Suppressor macrophage treated with lipopolysaccharide for 1 hour (primary cell): ENCODE measurements around the gene COIL.
"Not testable (repeated sequence)": the region's sequence is repeated elsewhere in the genome, so short reads cannot be mapped to it uniquely, and the experiment has no call there.

ENCODE experiments used
- DNase-seq, 3 donors: peaks; one replicate each; pipeline ENCODE4 v3.0.0-alpha.2; 2020 to 2022

The COIL gene

DNA sequence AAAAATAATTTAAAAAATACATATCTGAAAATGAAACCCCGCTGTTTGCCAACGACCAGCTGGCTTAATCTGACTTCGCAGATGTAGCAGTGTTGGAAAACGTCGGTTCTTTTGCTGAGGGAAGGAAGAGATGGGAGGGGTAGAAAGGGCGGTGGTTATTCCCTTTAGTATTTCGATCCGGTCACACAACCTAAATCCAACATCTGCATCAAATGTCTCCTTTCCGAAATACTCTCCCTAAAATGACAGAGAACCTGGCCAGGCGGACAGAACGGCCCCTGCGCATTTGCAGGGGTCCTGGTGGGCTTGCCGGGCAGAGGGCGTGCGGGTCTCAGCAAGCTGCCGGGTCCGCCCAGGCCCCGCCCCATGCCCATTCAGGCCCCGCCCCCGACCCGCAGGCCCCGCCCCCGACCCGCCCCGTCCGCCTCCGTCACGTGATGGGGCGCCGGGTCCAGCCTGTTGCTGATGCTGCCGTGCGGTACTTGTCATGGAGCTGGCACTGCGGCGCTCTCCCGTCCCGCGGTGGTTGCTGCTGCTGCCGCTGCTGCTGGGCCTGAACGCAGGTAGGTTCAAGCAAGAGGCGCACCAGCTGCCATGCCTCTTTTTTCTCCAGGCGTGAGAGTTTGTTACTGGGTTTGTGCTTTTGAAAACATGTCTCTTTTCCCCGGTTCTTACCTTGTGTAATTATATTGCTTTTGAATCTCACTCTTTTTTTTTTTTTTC, 17.0 kb upstream of the COIL start, which contains the start of gene SCPEP1:
Gene SCPEP1 (plus strand): TSS at position 459 of the 723 bp plus-strand sequence. CDS start 29 bp downstream, at position 488.
- DNase-seq, result peak; percentile 85 to 94 (median 90)

- DNase-seq, result no peak
Observed at GRCh38 chr17:56976941-56977608, 16.2 kb upstream of the COIL start.

GRCh38 chr17:56975656-56976055, 14.8 kb upstream of the COIL start:
- DNase-seq, result no peak

- no peak for DNase-seq
Observed at GRCh38 chr17:56974055-56974454, 13.2 kb upstream of the COIL start.

DNA sequence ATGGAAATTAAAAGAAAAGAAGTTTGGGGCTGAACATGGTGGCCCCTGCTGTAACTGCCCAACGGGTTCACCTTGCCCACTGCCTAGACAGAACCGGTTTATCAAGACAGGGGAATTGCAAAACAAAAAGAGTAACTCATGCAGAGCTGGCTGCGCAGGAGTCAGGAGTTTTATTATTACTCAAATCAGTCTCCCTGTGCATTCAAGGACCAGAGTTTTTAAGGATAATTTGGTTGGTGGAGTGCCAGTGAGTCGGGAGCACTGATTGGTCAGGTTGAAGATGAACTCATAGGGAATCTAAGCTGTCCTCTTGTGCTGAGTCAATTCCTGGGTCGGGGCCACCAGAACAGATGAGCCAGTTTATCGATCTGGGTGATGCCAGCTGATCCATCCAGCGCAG, 12.7 kb upstream of the COIL start:
- no peak for DNase-seq

DNA sequence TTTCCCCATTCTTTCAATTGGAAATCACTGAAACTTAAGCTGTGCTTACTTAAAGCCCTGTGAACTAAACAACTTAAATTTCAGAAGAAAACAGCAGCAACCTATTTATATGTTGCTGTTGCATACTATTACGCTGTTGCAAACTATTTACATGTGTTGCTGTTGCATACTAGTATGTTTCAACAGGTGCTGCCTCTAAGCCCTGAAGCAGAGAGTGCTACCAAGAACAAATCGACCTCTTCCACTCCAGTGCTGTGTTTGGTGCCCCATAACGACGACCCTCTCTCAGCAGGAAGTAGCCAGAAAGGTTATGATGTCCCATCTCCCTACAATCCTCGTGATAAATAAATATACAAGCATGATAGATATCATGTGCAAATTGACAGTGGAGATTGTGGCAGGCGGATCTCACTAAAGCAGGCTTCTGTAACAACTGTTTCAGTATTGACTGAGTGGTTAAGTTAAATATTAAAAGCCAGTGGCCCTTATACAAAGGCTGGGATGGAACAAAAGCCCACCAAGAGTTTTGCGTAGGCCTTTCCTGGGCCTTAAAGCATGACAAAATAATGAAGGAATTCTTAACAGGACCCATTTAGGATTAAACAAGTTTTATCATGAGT, 11.4 kb upstream of the COIL start:
- no peak for DNase-seq

GRCh38 chr17:56970974-56971373, 10.1 kb upstream of the COIL start:
- DNase-seq, result no peak

DNA sequence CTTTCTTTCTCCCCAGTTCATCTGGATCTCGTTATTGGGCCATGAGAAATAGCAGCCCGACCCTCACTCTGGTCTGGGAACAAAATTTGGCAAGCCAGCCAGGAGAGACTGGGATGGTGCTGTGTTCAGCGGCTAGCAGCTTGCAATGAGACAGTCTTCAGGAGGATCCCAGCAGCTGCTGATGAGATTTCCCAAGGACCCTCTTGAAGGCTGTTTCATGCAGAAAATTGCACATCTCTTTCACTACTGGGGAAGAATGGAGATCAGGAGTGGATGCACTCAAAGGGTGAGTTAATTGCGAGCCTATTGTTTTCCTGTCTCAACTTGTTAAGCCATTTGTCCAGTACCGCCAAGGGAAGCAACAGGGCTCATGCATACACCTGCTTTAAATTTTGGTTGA, 5.5 kb upstream of the COIL start:
- no peak for DNase-seq

DNA sequence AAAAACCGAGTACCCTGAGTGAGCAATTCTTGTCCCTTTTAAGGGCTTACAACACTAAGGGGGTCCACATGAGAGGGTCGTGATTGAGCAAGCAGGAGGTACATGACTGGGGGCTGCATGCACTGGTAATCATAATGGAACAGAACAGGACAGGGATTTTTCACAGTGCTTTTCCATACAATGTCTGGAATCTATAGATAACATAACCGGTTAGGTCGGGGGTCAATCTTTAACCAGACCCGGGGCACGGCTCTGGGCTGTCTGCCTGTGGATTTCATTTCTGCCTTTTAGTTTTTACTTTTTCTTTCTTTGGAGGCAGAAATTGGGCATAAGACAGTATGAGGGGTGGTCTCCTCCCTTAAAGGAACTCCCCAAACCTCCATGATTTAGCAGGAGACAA, 4.8 kb upstream of the COIL start:
- not testable (repeated sequence) for DNase-seq

DNA sequence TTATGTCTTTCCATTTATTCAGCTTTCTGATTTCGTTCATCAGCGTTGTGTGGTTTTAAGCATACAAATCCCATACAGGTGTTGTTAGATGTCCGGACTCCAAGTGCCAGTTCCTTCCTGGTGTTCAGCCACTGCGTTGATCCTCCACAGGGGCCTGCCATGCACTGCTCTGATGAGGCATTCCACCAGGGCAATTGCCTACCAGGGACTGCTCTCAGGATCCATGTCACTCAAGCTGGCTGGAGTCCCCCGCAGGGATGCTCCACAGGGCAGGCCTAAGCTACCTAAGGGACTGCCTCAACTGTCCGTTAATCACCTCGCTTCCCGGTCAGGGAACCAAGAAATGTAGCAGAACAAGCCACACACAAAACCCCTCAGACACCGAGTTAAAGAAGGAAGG, 4.4 kb upstream of the COIL start:
- not testable (repeated sequence) for DNase-seq

DNA sequence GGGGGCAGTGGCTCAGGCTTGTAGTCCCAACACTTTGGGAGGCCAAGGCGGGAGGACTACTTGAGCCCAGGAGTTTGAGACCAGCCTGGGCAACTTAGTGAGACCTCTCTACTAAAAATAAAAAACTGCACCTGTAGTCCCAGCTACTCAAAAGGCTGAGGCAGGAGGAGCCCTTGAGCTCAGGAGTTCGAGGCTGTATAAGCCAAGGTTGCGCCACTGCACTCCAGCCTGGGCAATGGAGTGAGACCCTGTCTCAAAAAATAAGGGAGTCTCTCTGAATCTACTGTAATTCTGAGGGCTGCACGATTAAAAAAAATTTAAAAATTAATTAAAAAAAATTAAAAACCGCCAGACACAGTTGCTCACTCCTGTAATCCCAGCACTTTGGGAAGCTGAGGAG, 3.9 kb downstream of the COIL start:
- DNase-seq, result no peak

GRCh38 chr17:56949595-56949994, 11.3 kb downstream of the COIL start:
- DNase-seq, result no peak

- no peak for DNase-seq
Observed at GRCh38 chr17:56948491-56948890, 12.4 kb downstream of the COIL start.

DNA sequence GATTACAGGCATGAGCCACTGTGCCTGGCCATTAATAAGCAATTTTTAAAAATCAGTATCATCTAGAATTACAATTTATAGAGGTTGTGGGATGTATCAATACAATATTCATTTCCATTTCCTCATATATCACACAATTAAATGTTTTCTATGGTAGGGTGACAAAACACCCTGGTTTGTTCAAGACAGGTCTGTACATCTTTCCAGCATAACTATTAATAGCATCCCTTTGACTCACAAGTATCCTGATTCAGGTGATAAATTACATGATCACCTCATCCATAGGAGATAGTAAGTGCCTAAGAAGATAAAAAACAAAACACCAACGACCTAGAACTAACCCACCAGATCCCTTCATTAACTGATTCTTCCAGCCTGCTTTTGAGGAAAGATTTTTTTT, 13.1 kb downstream of the COIL start:
- DNase-seq, result no peak

DNA sequence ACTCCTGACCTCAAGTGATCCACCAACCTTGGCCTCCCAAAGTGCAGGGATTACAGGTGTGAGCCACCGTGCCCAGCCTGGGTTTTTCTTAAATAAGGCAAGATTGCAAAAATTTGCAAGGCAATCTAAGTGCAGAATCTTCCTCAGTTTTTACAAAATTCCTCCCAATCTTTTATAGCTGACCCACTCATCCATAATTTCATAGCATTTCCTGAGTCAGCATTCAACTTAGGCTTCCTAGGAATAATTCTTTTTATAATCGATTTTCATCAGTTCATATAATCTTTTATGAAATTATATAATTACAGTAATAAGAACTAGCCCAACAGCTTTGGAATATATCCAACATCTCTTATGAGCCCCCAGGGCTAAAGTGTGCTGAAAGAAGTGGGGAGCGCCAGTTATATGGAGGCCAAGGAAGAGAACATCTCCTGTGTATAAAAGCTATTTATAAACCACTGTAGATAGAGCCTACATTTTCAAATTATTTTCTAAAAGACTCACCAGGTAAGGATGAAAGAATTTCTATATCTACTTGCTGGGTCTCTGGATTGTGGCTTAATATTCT, 14.8 kb downstream of the COIL start:
- DNase-seq, result no peak

DNA sequence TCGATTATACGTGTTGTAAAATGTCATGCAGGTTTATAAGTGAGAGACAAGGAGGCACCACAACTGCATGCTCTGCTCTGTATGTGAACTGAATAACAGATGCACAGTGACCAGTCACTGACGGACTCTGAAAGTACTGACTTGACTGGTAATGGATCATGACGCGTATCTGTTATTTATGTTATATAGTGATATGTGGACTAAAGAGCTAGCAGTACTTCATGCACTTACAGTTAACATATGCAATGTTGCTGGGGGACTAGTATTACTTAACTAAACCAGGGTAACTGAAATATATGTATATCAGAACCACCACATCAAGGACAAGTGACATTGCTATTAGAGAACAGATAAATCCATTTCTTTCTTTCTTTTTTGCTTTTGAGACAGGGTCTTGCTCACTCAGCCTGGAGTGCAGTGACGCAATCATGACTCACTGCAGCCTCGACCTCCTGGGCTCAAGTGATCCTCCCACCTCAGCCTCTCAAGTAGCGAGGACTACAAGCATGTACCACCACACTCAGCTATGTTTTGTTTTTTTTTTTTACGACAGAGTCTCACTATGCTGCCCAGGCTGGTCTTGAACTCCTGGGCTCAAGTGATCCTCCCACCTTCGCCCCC, 17.2 kb downstream of the COIL start:
- DNase-seq, result no peak

GRCh38 chr17:56939869-56940484, 20.9 kb downstream of the COIL start:
- DNase-seq, result peak; percentile 74 to 91 (median 91)

DNA sequence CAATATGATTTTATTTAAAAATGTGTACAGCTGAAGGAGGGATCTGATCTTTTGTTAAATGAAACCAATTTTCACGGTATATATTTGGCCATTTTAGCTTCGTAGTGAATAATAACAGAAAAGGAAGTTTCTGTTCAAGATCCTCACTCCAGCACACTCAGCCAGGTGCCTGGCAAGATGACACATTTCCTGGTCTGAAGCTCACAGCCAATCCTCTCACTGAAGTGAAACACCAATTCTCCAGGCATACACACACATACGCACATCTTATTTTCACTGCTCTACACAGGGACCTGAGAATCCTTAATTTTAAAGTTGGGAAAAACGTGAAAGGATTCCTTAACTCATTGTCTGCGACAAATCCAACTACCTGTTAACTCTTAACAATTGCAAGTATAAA, 22.6 kb downstream of the COIL start:
- not testable (repeated sequence) for DNase-seq

GRCh38 chr17:56937687-56938086, 23.2 kb downstream of the COIL start:
- no peak for DNase-seq

DNA sequence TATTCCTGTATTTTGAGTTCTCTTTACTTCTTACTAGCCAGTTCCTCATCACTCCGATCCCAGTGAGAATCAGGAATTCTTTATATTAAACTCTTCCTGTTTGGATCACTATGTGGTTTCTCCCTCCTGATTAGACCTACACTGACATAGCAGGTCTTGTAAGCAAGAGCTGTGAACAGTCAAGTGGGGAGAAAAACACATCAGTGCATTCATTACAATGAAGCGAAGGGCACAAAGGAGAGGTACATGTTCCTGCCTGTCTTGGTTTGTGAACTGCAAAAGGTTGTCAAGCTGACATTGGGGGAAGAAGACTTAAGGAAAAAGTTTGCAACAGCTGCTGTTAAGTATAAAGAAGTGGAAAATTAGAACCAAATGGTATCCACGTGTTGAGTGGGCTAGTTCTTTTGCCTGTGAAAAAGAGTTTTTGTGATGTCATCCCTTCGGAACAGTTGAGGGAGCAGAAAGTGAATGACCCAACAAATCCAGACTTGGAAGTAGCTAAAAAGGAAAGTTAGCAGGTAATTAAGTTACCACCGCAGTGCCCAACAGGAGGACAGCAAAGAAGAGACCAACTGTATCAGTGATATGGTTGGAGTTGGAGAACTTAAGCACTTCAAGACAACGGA, 24.0 kb downstream of the COIL start:
- no peak for DNase-seq

DNA sequence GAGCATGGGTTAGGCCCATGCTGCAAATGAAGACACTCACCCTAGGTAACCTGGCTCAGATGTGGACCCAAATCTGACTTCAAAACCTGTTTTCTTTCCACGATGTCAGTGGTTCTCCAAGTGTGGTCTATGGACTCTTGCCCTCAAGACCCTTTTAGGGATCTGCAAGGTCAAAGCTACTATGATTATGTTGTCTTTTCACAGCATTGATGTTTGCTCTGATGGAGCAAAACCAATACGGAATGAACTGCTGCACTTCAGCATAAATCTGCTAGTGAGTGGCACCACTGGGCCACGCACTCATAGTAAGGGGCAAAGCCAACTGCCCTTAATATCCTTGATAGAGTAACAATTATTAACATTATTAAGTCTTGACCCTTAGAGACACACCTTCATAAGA, 25.4 kb downstream of the COIL start:
- no peak for DNase-seq

- no peak for DNase-seq
Observed at GRCh38 chr17:56934280-56934679, 26.6 kb downstream of the COIL start.
